Measurements from ENCODE around the gene OR51B4. TPM values are rescaled to one million over a fixed set of nuclear protein-coding genes. Genes with fewer than 3 reads are reported as not detected.

The OR51B4 gene
- total and polyA plus RNA-seq, 2 donors (not counting 1 experiment from before 2014, with no cell fraction given), result 0.17 TPM; not detected in 1

- H3K4me3 ChIP-seq (replicated peaks in 1 of 4; ENCODE audit: control extremely low read depth in 1 of 4, insufficient read depth in 1 of 4, low read depth in 3 of 4, low read length in 4 of 4), result no peak overlapping the region
- no peaks in the 10 kb centered on the region for H3K79me2 ChIP-seq (ENCODE audit: control insufficient read depth, insufficient read depth, low read length)
- TF ChIP-seq EZH2 (IDR thresholded peaks at IDR 0.05; ENCODE audit: low read length, missing control alignments), result no peak
- no peak for TF ChIP-seq CTCF (conservative IDR thresholded peaks at IDR 0.05 in 1 of 2, IDR thresholded peaks at IDR 0.05 in 1 of 2; ENCODE audit: low read depth in 1 of 2, low read length in 2 of 2)
- H3K36me3 ChIP-seq (ENCODE audit: control insufficient read depth, insufficient read depth, low read length), result no peaks in the 10 kb centered on the region
- H3K4me1 ChIP-seq (ENCODE audit: control insufficient read depth, extremely low read depth, insufficient read depth, low read length), result no peaks in the 10 kb centered on the region
- no peak for DNase-seq (ENCODE audit: low read depth in 2 of 2)
- H4K20me1 ChIP-seq (ENCODE audit: control insufficient read depth, extremely low read depth, insufficient read depth, low read length), result no peaks in the 10 kb centered on the region
- H2AFZ ChIP-seq (ENCODE audit: low read length), result no peak overlapping the region
- H3K9me3 ChIP-seq (ENCODE audit: control insufficient read depth, insufficient read depth, low read depth, low read length), result no peaks in the 10 kb centered on the region
- H3K27me3 ChIP-seq (ENCODE audit: control insufficient read depth, insufficient read depth, low read length), result no peaks in the 10 kb centered on the region
- H3K9ac ChIP-seq (ENCODE audit: insufficient read depth, low read length), result no peak overlapping the region
- H3K4me2 ChIP-seq (ENCODE audit: extremely low read depth, insufficient read depth, low read length), result no peak overlapping the region
- no peak overlapping the region for H3K27ac ChIP-seq (ENCODE audit: insufficient read depth, low read length)
Measured at GRCh38 chr11:5251746-5252145, 50.0 kb downstream of the OR51B4 start.

Other genes starting within 250 kb of the OR51B4 start
- gene OR52E2, start 242.3 kb downstream of the OR51B4 start, total RNA-seq, result not detected in 2 replicates
- gene OR52E2, start 242.3 kb downstream of the OR51B4 start, polyA plus RNA-seq, result not detected in 2 replicates
- gene OR52E1, start 232.4 kb downstream of the OR51B4 start, total RNA-seq, result not detected in 2 replicates
- not detected in 2 replicates for gene OR52E1, start 232.4 kb downstream of the OR51B4 start, polyA plus RNA-seq
- gene OR52A5, start 163.6 kb downstream of the OR51B4 start, total RNA-seq, result not detected in 2 replicates
- gene OR52A5, start 163.6 kb downstream of the OR51B4 start, polyA plus RNA-seq, result not detected in 2 replicates
- not detected in 2 replicates for gene OR52A1, start 147.2 kb downstream of the OR51B4 start, total RNA-seq
- gene OR52A1, start 147.2 kb downstream of the OR51B4 start, polyA plus RNA-seq, result not detected in 2 replicates
- not detected in 2 replicates for gene OR51V1, start 101.3 kb downstream of the OR51B4 start, total RNA-seq
- not detected in 2 replicates for gene OR51V1, start 101.3 kb downstream of the OR51B4 start, polyA plus RNA-seq
- gene HBB, start 74.9 kb downstream of the OR51B4 start, total RNA-seq, result not detected in 2 replicates
- 0.16 and 0.22 TPM in 2 replicates for gene HBB, start 74.9 kb downstream of the OR51B4 start, polyA plus RNA-seq
- gene HBD, start 67.5 kb downstream of the OR51B4 start, total RNA-seq, result 5.9 TPM in 1 of 2 replicates, not detected in the other
- gene HBD, start 67.5 kb downstream of the OR51B4 start, polyA plus RNA-seq, result 17.1 and 53.4 TPM in 2 replicates
- gene HBG1, start 52.1 kb downstream of the OR51B4 start, total RNA-seq, result not detected in 2 replicates
- 0.41 and 0.46 TPM in 2 replicates for gene HBG1, start 52.1 kb downstream of the OR51B4 start, polyA plus RNA-seq
- not detected in 2 replicates for gene HBG2, start 47.2 kb downstream of the OR51B4 start, total RNA-seq
- 0.93 and 2.6 TPM in 2 replicates for gene HBG2, start 47.2 kb downstream of the OR51B4 start, polyA plus RNA-seq
- gene HBE1, start 32.0 kb downstream of the OR51B4 start, total RNA-seq, result 0.33 TPM in 1 of 2 replicates, not detected in the other
- 2.0 and 3.1 TPM in 2 replicates for gene HBE1, start 32.0 kb downstream of the OR51B4 start, polyA plus RNA-seq
- gene OR51B2, start 22.4 kb upstream of the OR51B4 start, total RNA-seq, result not detected in 2 replicates
- gene OR51B2, start 22.4 kb upstream of the OR51B4 start, polyA plus RNA-seq, result not detected in 2 replicates
- 0.17 and 0.26 TPM in 2 replicates for gene OR51B5, start 41.6 kb upstream of the OR51B4 start, total RNA-seq
- 0.06 TPM in 1 of 2 replicates, not detected in the other for gene OR51B5, start 41.6 kb upstream of the OR51B4 start, polyA plus RNA-seq
- not detected in 2 replicates for gene OR51B6, start 49.6 kb upstream of the OR51B4 start, total RNA-seq
- gene OR51B6, start 49.6 kb upstream of the OR51B4 start, polyA plus RNA-seq, result not detected in 2 replicates
- not detected in 2 replicates for gene OR51M1, start 81.9 kb upstream of the OR51B4 start, total RNA-seq
- gene OR51M1, start 81.9 kb upstream of the OR51B4 start, polyA plus RNA-seq, result 0.06 TPM in 1 of 2 replicates, not detected in the other
- gene OR51Q1, start 120.2 kb upstream of the OR51B4 start, total RNA-seq, result not detected in 2 replicates
- not detected in 2 replicates for gene OR51Q1, start 120.2 kb upstream of the OR51B4 start, polyA plus RNA-seq
- 0.17 and 0.26 TPM in 2 replicates for gene OR51I1, start 139.6 kb upstream of the OR51B4 start, total RNA-seq
- not detected in 2 replicates for gene OR51I1, start 139.6 kb upstream of the OR51B4 start, polyA plus RNA-seq
- gene OR51I2, start 147.4 kb upstream of the OR51B4 start, total RNA-seq, result under 0.01 TPM in 1 of 2 replicates, not detected in the other
- not detected in 2 replicates for gene OR51I2, start 147.4 kb upstream of the OR51B4 start, polyA plus RNA-seq
- gene OR52D1, start 186.7 kb upstream of the OR51B4 start, total RNA-seq, result not detected in 2 replicates
- gene OR52D1, start 186.7 kb upstream of the OR51B4 start, polyA plus RNA-seq, result not detected in 2 replicates
- gene UBQLN3, start 208.0 kb upstream of the OR51B4 start, total RNA-seq, result 0.17 TPM in 1 of 2 replicates, not detected in the other
- not detected in 2 replicates for gene UBQLN3, start 208.0 kb upstream of the OR51B4 start, polyA plus RNA-seq
- under 0.01 and 0.17 TPM in 2 replicates for gene UBQLNL, start 214.8 kb upstream of the OR51B4 start, total RNA-seq
- gene UBQLNL, start 214.8 kb upstream of the OR51B4 start, polyA plus RNA-seq, result 0.09 and 0.10 TPM in 2 replicates
- 0.50 and 0.51 TPM in 2 replicates for gene OR52H1, start 246.6 kb upstream of the OR51B4 start, total RNA-seq
- gene OR52H1, start 246.6 kb upstream of the OR51B4 start, polyA plus RNA-seq, result not detected in 2 replicates

Measured in fibroblast of lung (primary cell).